Daoy (cell line): Measurements from ENCODE around the gene MT1G. TPM values are rescaled to one million over a fixed set of nuclear protein-coding genes. Genes with fewer than 3 reads are reported as not detected.
A peak's percentile ranks its signal among the peaks of the same experiment; 100 is the strongest.
"Not testable (repeated sequence)": the region's sequence is repeated elsewhere in the genome, so short reads cannot be mapped to it uniquely, and the experiment has no call there.

Experiments used
- DNase-seq: peaks from one replicate; pipeline ENCODE4 v3.0.0-alpha.2; 2015; ENCODE audit warnings: low read depth
- total RNA-seq: library from RNA; depleted of rRNA; stranded (reverse); fragments of >200 nt; shearing (Covaris generic); gene quantifications from 2 replicates; pipeline ENCODE4 v1.2.3, GENCODE V29; 2014

The MT1G gene
- total RNA-seq, 1 experiment from 2014 or later, result 16.3 TPM

GRCh38 chr16:56665286-56666261, 2.3 kb downstream of the MT1G start:
- DNase-seq, result not testable (repeated sequence)

GRCh38 chr16:56664506-56664905, 3.4 kb downstream of the MT1G start:
- DNase-seq, result no peak

- DNase-seq, result no peak
Measured at GRCh38 chr16:56662357-56663354, 5.2 kb downstream of the MT1G start.

- DNase-seq, result no peak
Measured at GRCh38 chr16:56658327-56658875, 9.5 kb downstream of the MT1G start.

GRCh38 chr16:56657555-56658326, 10.1 kb downstream of the MT1G start, which contains the start of gene MT1F:
MT1F (plus strand) TSS chr16:56657959; CDS start chr16:56658059, 100 bp downstream.
- DNase-seq, result peak; percentile 61

GRCh38 chr16:56653218-56653617, 14.6 kb downstream of the MT1G start:
- DNase-seq, result no peak

GRCh38 chr16:56652600-56652999, 15.3 kb downstream of the MT1G start:
- DNase-seq, result no peak

GRCh38 chr16:56651586-56651985, 16.3 kb downstream of the MT1G start, which contains the start of gene MT1B:
MT1B (plus strand) TSS chr16:56651886; CDS start chr16:56651954, 68 bp downstream.
- DNase-seq, result no peak

- DNase-seq, result no peak
Measured at GRCh38 chr16:56649820-56650219, 18.0 kb downstream of the MT1G start.

- no peak for DNase-seq
Measured at GRCh38 chr16:56649271-56649670, 18.6 kb downstream of the MT1G start.

GRCh38 chr16:56647641-56648431, 20.0 kb downstream of the MT1G start:
- no peak for DNase-seq

- DNase-seq, result no peak
Measured at GRCh38 chr16:56645838-56646237, 22.0 kb downstream of the MT1G start.

GRCh38 chr16:56645311-56645710, 22.6 kb downstream of the MT1G start:
- DNase-seq, result no peak

- DNase-seq, result no peak
Measured at GRCh38 chr16:56643833-56644232, 24.0 kb downstream of the MT1G start.

- no peak for DNase-seq
Measured at GRCh38 chr16:56643080-56643778, 24.6 kb downstream of the MT1G start.

GRCh38 chr16:56641166-56641565, 26.7 kb downstream of the MT1G start:
- no peak for DNase-seq

GRCh38 chr16:56640076-56640475, 27.8 kb downstream of the MT1G start:
- DNase-seq, result no peak

GRCh38 chr16:56639045-56639444, 28.8 kb downstream of the MT1G start:
- no peak for DNase-seq
